ENCODE results near the gene DPYD.

DPYD gene

DNA sequence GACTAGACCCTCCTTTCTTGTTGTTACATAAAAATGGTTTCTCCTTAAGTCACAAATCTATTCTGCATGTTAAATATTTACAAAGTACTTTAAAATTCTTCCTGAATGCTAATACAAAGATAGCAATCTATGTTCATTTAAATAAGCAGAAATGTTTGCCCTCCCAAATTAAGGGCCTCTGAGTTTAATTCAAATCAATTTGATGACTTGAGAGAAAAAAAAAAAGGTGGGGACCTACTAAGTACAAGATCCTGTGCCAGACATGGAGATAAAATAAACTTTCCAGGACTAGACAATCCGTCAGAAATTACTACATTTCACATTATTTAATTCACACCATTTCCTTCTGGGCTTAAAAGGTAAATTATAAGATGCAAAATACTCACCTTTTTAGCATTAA lies 548.3 kb downstream of the DPYD start:
- TF ChIP-seq, protein P1, sequence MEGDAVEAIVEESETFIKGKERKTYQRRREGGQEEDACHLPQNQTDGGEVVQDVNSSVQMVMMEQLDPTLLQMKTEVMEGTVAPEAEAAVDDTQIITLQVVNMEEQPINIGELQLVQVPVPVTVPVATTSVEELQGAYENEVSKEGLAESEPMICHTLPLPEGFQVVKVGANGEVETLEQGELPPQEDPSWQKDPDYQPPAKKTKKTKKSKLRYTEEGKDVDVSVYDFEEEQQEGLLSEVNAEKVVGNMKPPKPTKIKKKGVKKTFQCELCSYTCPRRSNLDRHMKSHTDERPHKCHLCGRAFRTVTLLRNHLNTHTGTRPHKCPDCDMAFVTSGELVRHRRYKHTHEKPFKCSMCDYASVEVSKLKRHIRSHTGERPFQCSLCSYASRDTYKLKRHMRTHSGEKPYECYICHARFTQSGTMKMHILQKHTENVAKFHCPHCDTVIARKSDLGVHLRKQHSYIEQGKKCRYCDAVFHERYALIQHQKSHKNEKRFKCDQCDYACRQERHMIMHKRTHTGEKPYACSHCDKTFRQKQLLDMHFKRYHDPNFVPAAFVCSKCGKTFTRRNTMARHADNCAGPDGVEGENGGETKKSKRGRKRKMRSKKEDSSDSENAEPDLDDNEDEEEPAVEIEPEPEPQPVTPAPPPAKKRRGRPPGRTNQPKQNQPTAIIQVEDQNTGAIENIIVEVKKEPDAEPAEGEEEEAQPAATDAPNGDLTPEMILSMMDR (IDR thresholded peaks at IDR 0.05; ENCODE audit: control insufficient read depth, extremely low read depth, insufficient read depth): no peak
- no peak for DNase-seq (ENCODE audit: low read depth)
- no peak overlapping the region for H3K4me3 ChIP-seq (ENCODE audit: low read depth, low read length)

DNA sequence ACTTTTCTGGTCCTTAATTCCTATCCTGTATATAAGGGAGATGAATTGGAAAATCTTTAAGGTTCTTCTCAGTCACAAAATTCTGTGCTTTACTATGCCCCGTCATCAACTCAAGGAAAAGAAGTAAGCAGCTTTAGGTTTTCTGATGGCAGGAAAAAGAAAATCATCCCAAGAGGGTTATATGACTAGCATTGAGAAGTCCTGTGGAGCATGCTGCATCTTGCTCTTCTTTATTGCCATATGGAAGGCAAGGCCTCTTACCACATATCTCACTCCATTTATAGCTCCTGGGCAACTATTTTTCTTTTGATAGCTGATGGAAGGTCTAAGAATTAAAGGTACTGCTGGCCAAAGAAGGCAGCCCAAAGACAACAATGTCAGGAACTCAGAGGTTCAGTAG lies 552.5 kb downstream of the DPYD start:
- H3K4me3 ChIP-seq (ENCODE audit: low read depth, low read length): no peak overlapping the region
- no peak for DNase-seq (ENCODE audit: low read depth)
- TF ChIP-seq, protein P1 (IDR thresholded peaks at IDR 0.05; ENCODE audit: control insufficient read depth, extremely low read depth, insufficient read depth): no peak

DNA sequence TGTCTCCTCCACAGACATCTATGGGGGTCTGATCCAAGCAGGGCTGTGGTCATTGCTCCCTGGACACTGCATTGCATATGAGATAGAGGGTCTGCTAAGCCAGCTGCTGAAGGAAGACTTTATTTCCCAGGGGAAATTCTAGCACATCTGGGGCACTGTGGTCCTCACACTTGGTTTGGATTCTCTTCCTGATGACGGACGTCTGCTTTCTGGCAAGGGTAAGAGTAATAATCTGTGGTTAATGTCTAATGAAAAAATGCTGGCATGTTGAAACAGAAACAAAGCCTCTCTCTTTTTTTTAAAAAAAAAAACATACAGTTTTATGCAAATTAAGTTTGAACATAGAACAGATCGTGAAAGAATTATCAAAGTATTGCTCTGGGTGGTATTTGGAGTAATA lies 553.9 kb downstream of the DPYD start:
- no peak overlapping the region for H3K4me3 ChIP-seq (ENCODE audit: low read depth, low read length)
- DNase-seq (ENCODE audit: low read depth): no peak
- TF ChIP-seq, protein P1 (IDR thresholded peaks at IDR 0.05; ENCODE audit: control insufficient read depth, extremely low read depth, insufficient read depth): no peak

DNA sequence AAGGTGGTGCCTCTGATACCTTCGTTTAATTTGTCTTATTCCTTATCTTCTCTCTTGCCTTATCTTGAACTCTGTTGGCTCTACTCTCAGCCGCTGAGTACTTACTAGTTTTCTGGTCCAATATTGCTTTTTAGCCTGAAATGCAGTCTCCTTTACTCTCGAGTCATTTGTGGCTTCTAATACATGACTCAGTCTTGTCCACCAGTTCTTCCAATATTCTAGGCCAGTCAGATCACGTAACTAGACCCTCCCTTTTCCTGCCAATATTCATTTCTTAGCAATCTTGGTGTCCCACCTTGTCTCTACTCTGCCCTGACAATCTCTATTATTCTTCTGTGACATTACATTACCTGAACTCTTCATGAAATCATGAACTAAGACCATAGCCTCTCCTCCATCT lies 555.8 kb downstream of the DPYD start:
- no peak for DNase-seq (ENCODE audit: low read depth)
- TF ChIP-seq, protein P1 (IDR thresholded peaks at IDR 0.05; ENCODE audit: control insufficient read depth, extremely low read depth, insufficient read depth): no peak

DNA sequence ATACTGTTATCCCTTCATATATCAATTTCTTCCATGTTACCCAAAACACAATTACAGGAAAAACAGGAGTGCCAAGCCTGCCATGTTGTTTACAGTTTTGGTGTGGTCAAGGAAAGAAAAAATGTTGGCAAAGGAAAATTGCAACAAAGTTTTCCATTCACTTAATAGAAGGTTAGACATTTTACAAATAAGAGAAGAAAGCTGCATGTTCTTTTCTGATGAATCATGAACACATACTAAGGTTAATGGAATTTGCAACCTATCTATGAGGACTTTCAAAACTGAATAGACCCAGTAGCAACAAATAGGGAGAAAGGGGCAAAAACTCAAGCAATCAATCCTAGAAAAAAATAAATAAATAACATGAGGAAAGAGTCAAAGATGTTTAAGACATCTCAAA lies 556.7 kb downstream of the DPYD start:
- H3K4me3 ChIP-seq (ENCODE audit: low read depth, low read length): no peak overlapping the region
- DNase-seq (ENCODE audit: low read depth): no peak
- TF ChIP-seq, protein P1 (IDR thresholded peaks at IDR 0.05; ENCODE audit: control insufficient read depth, extremely low read depth, insufficient read depth): no peak

More for the DNA sequence above, 555.8 kb downstream of the DPYD start:
- no peak overlapping the region for H3K4me3 ChIP-seq (ENCODE audit: low read depth, low read length)

DNA sequence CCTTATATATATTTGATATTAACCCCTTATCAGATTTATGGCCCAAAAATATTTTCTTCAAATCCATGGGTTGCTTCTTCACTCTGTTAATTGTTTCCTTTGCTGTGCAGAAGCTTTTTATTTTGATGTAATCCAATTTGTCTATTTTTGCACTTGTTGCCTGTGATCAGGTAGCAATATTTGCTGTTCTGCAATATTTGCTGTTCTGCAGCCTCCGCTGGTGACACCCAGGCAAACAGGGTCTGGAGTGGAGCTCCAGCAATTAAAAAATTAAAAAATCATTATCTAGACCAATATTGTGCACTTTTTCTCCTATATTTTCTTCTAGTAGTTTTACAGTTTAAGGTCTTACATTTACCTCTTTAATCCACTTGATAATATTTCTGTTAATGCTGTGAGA lies 564.5 kb downstream of the DPYD start:
- TF ChIP-seq, protein P1 (IDR thresholded peaks at IDR 0.05; ENCODE audit: control insufficient read depth, extremely low read depth, insufficient read depth): no peak
- no peak for DNase-seq (ENCODE audit: low read depth)
- H3K4me3 ChIP-seq (ENCODE audit: low read depth, low read length): no peak overlapping the region

DNA sequence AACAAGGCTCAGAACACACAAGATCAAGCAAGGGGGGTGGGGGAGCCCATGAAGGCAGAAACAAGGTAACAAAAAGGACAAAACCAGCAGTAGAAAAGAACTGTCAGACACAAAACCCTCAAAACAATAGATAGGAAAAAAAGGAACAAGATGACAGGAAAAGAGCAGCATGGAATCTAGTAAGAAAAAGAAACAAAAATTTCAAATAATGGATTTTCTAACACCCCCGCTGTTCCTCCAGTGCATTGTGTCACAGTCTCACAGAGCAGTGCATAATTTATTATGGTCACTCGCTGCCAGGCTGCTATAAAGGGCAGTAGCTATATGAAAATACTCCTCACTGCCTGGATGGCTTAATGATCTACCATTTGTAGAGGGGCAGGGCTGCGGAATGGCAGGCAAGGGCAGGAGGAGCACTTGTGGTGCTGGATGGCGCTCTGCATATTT lies 567.9 kb downstream of the DPYD start:
- TF ChIP-seq, protein P1 (IDR thresholded peaks at IDR 0.05; ENCODE audit: control insufficient read depth, extremely low read depth, insufficient read depth): no peak
- DNase-seq (ENCODE audit: low read depth): no peak
- H3K4me3 ChIP-seq (ENCODE audit: low read depth, low read length): no peak overlapping the region
